K562 (cell line): ENCODE data around the gene CHAT. TPM values are rescaled to one million over a fixed set of nuclear protein-coding genes. Genes with fewer than 3 reads are reported as not detected.

Source experiments
- ATAC-seq: fragments of 200-7000 bp; cut with Tn5 transposase; 3 replicates; pipeline ENCODE4 v1.9.1; 2020; ENCODE audit warnings: moderate library complexity
- BruUV-seq: library from RNA; stranded (reverse); fragments of 400-500 nt; replicated peaks from 2 replicates; lab custom pipeline; 2021; lab: Mats Ljungman, UMichigan
- CTCF ChIA-PET: fragments of 300-600 bp; formaldehyde crosslinking; extraction: SDS; loops from one replicate; lab custom pipeline; 2021; ENCODE audit warnings: low intra/inter-chr PET ratio; lab: Yijun Ruan, JAX
- POLR2A ChIA-PET: fragments of 300-600, 350-650 bp; sonication (Branson Sonifier 250); formaldehyde crosslinking; extraction: SDS; loops from one replicate; lab custom pipeline; 2021; ENCODE audit warnings: antibody characterized with exemption, inconsistent platforms; lab: Yijun Ruan, JAX
- DNase-seq, 4 experiments: peaks; one replicate each; pipeline versions ENCODE4 v3.0.0 to v3.0.0-alpha.2; 2011 to 2018; ENCODE audit warnings: low spot score in 3 of 4, mixed read lengths in 3 of 4; ENCODE audit errors: extremely low read depth in 1 of 4
- FAIRE-seq: peaks from 2 replicates; lab custom pipeline; 2011; peaks lifted over from hg19 to GRCh38; lab: Jason Lieb, UNC
- H2AFZ ChIP-seq: 2 replicates; pipeline ENCODE4 v1.6.0; 2011; ENCODE audit warnings: low read depth, low read length, control low read depth, inconsistent platforms
- H3K27ac ChIP-seq: fragments of 200-600 bp; 3 replicates; pipeline ENCODE4 v1.8.0; 2011; ENCODE audit warnings: low read depth, mild to moderate bottlenecking, control low read depth, inconsistent platforms, low read length, moderate library complexity, mixed read lengths; ENCODE audit errors: extremely low read depth
- H3K27me3 ChIP-seq, 2 experiments: fragments of 300-600 bp in 1 of 2; 2 replicates in 1 of 2; 3 replicates in 1 of 2; pipeline versions ENCODE4 v1.6.0 to v1.8.0; 2011; ENCODE audit warnings: inconsistent platforms in 2 of 2, low read length in 2 of 2, mild to moderate bottlenecking in 1 of 2, mixed read lengths in 1 of 2, moderate library complexity in 1 of 2; ENCODE audit not compliant: control insufficient read depth in 2 of 2, insufficient read depth in 2 of 2
- H3K36me3 ChIP-seq: fragments of 300-600 bp; 3 replicates; pipeline ENCODE4 v1.8.0; 2011; ENCODE audit warnings: mild to moderate bottlenecking, low read length, inconsistent platforms; ENCODE audit not compliant: control insufficient read depth, insufficient read depth
- H3K4me1 ChIP-seq, 2 experiments: fragments of 200-600 bp in 1 of 2; replicated peaks in 1 of 2; 2 replicates in 1 of 2; 3 replicates in 1 of 2; pipeline versions ENCODE4 v1.5.1 to v1.8.0; 2011; ENCODE audit warnings: inconsistent platforms in 2 of 2, low read length in 2 of 2, mild to moderate bottlenecking in 1 of 2, mixed read lengths in 1 of 2, moderate library complexity in 1 of 2; ENCODE audit not compliant: control insufficient read depth in 2 of 2, insufficient read depth in 2 of 2
- H3K4me2 ChIP-seq: 2 replicates; pipeline ENCODE4 v1.6.1; 2011; ENCODE audit warnings: low read length, control low read depth, inconsistent platforms, mixed read lengths; ENCODE audit not compliant: insufficient read depth
- H3K4me3 ChIP-seq: fragments of 200-600 bp; sonication (generic), shearing (Covaris generic); 2 replicates; pipeline ENCODE4 v1.5.1; 2016; ENCODE audit warnings: control low read depth, inconsistent platforms
- H3K79me2 ChIP-seq: fragments of 200-600 bp; 3 replicates; pipeline ENCODE4 v1.8.0; 2011; ENCODE audit warnings: low read length, inconsistent platforms; ENCODE audit not compliant: control insufficient read depth, insufficient read depth
- H3K9ac ChIP-seq, 2 experiments: 2 replicates each; pipeline versions ENCODE4 v1.6.0 to v1.6.1; 2011; ENCODE audit warnings: low read depth in 2 of 2, low read length in 2 of 2, control low read depth in 1 of 2, inconsistent platforms in 1 of 2, mild to moderate bottlenecking in 1 of 2, mixed read lengths in 1 of 2; ENCODE audit not compliant: insufficient read depth in 1 of 2
- H3K9me1 ChIP-seq: one replicate; pipeline ENCODE4 v1.6.0; 2011; ENCODE audit warnings: inconsistent platforms, mild to moderate bottlenecking, low read length, moderate library complexity; ENCODE audit not compliant: control insufficient read depth, insufficient read depth
- H3K9me3 ChIP-seq: replicated peaks from 2 replicates; pipeline ENCODE4 v1.5.1; 2011; ENCODE audit warnings: low read depth, low read length, inconsistent platforms; ENCODE audit not compliant: control insufficient read depth, insufficient read depth
- H4K20me1 ChIP-seq: replicated peaks from 2 replicates; pipeline ENCODE4 v1.6.1; 2011; ENCODE audit warnings: low read length, inconsistent platforms, mixed read lengths; ENCODE audit not compliant: control insufficient read depth, insufficient read depth
- CTCF ChIP-seq, 3 experiments: IDR thresholded peaks in 2 of 3; conservative IDR thresholded peaks in 1 of 3; 2 replicates each; pipeline ENCODE4 v1.5.1; 2011 to 2012; ENCODE audit warnings: low read length in 3 of 3, mild to moderate bottlenecking in 3 of 3, control low read depth in 2 of 3, improper control_type of control experiment in 1 of 3, inconsistent platforms in 1 of 3, low read depth in 1 of 3, mixed read lengths in 1 of 3, moderate library complexity in 1 of 3; ENCODE audit not compliant: insufficient read depth in 2 of 3
- DACH1 ChIP-seq: fragments of 450-650 bp; IDR thresholded peaks from 2 replicates; pipeline ENCODE4 v1.6.1; 2018; ENCODE audit not compliant: partially characterized antibody
- FOXJ2 ChIP-seq: fragments of 200-800 bp; sonication (Bioruptor generic); IDR thresholded peaks from 2 replicates; pipeline ENCODE4 v1.6.1; 2016; ENCODE audit warnings: missing genetic modification characterization, missing compliant biosample characterization
- MAFF ChIP-seq: IDR thresholded peaks from 2 replicates; pipeline ENCODE4 v1.6.1; 2012; ENCODE audit warnings: low read length, improper control_type of control experiment
- MCM7 ChIP-seq, 2 experiments: fragments of 450-650 bp; IDR thresholded peaks; 2 replicates each; pipeline ENCODE4 v1.6.1; 2016 to 2018
- ZBTB17 ChIP-seq: fragments of 450-650 bp; formaldehyde crosslinking; IDR thresholded peaks from 2 replicates; pipeline ENCODE4 v1.4.0; 2020; ENCODE audit warnings: mild to moderate bottlenecking
- WGBS: fragments of 100-300 bp; shearing (Covaris generic); methylation state at CpG from one replicate; pipeline ENCODE4 v1.1.6; 2016; ENCODE audit warnings: low coverage, mixed read lengths; ENCODE audit not compliant: insufficient coverage; ENCODE audit errors: missing lambda C conversion rate; 5-methylcytosine and 5-hydroxymethylcytosine counted together
- in situ Hi-C: fragments of 300-500 bp; cut with MboI; formaldehyde crosslinking; loops from 4 replicates; pipeline ENCODE4 v1.15.0; 2018; ENCODE audit warnings: inconsistent platforms, mixed read lengths
- intact Hi-C: fragments of 100-400 bp; cut with micrococcal nuclease; formaldehyde crosslinking; loops from 2 replicates; pipeline ENCODE4 v1.14.2; 2022
- polyA plus RNA-seq, 8 experiments: library from polyadenylated mRNA; depleted of rRNA in 4 of 8; stranded (reverse) in 5 of 8; unstranded in 3 of 8; fragments of >200 nt; fragmentation: Nextera tagmentation in 2 of 8; fragmentation: Illumina TruSeq in 1 of 8; extraction: Ambion mirVana in 2 of 8; extraction: Trizol in 1 of 8; gene quantifications; 2 replicates each; pipeline versions ENCODE4 v1.2.1 to v1.2.3, GENCODE V29; 2011 to 2014; ENCODE audit warnings: inconsistent platforms in 1 of 8, missing spikeins in 1 of 8
- total RNA-seq, 7 experiments: library from RNA; depleted of rRNA in 6 of 7; stranded (reverse); fragments of >200 nt in 6 of 7; fragmentation: Illumina TruSeq in 2 of 7; extraction: Trizol in 2 of 7; gene quantifications; 2 replicates each; pipeline versions ENCODE4 v1.2.1 to v1.2.3, GENCODE V29; 2011 to 2021; ENCODE audit warnings: low replicate concordance in 1 of 7
- TF ChIP-seq, protein P1 (sequence below): fragments of 250-450 bp; sonication (Bioruptor Pico); IDR thresholded peaks from 2 replicates; pipeline ENCODE4 v1.4.0; 2020; ENCODE audit warnings: mild to moderate bottlenecking
- TF ChIP-seq, protein P2 (sequence below): sonication (generic); formaldehyde crosslinking; IDR thresholded peaks from 2 replicates; pipeline ENCODE4 v1.8.1; 2023; ENCODE audit warnings: mild to moderate bottlenecking, missing genetic modification reagents, moderate library complexity
- TF ChIP-seq, protein P3 (sequence below): fragments of 450-650 bp; IDR thresholded peaks from 2 replicates; pipeline ENCODE4 v1.6.1; 2016

Gene CHAT
- total and polyA plus RNA-seq, 9 of the 15 experiments (the other 6 are each of a cell fraction or from before 2014, with no cell fraction given) = not detected

GRCh38 chr10:49619613-49620012, 5.8 kb downstream of the CHAT start:
- Histone ChIP-seq H4K20me1 (peaks cover 6% of the 10 kb centered on the region; the same call in 1 of the 2 replicates), H3K4me3 (no peak overlapping the region), H3K9me3 (no peaks in the 10 kb centered on the region), H3K9ac (no peak overlapping the region), H2AFZ (no peak overlapping the region), H3K27me3 (peaks cover 13 to 46% of the 10 kb centered on the region in 2 experiments), H3K27ac (no peak overlapping the region), H3K79me2 (no peaks in the 10 kb centered on the region), H3K9me1 (no peaks in the 10 kb centered on the region), H3K4me2 (no peak overlapping the region), H3K4me1 (peaks cover 0 to 3% of the 10 kb centered on the region in 2 experiments; a peak in 1 of 5 replicates), H3K36me3 (no peaks in the 10 kb centered on the region)
- TF ChIP-seq MAFF (no peak), CTCF (IDR thresholded peaks at IDR 0.05 in 2 of 3, conservative IDR thresholded peaks at IDR 0.05 in 1 of 3; ENCODE audit: insufficient read depth in 2 of 3, low read depth in 1 of 3, low read length in 3 of 3) (peak; percentile 27 to 39 (median 36); a peak in 3 of 6 replicates)
- no TSS peak for BruUV-seq
- peak in 2 of 4 experiments; percentile 27 to 31 for DNase-seq
- ATAC-seq = peak; percentile 58
- ChIA-PET POLR2A (interaction anchor here (0.5 kb wide), 1 partner anchor 148 kb away, joined by 4 read pairs; no protein-coding TSS in a partner anchor), CTCF (no interaction called here)
- in situ Hi-C loops (no loop called here), intact Hi-C loops (no loop called here)
- no peak for FAIRE-seq
- 0% methylated on average over 10 of the region's 10 CpGs for WGBS

DNA sequence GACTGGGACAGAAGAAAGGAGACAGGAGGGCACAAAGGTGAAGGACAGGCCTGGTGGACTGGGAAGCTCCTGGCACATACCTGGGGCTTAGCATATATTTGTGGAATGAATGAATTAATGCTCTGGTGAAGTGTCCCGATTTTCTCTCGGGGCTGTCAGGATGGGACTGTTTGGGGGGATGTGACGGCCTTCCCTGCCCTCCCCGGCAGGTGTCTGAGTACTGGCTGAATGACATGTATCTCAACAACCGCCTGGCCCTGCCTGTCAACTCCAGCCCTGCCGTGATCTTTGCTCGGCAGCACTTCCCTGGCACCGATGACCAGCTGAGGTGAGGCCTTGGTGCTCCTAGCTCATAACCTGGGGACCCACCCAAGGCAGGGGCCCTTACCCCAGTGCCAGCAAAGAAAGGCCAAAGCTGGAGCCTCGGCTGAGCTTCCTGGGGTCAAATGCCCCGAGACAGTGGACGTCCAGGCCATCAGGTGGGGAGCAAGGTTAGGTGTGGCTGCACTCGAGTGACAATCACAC, 6.5 kb downstream of the CHAT start:
- CTCF ChIA-PET = no interaction called here
- TF ChIP-seq, protein P1, sequence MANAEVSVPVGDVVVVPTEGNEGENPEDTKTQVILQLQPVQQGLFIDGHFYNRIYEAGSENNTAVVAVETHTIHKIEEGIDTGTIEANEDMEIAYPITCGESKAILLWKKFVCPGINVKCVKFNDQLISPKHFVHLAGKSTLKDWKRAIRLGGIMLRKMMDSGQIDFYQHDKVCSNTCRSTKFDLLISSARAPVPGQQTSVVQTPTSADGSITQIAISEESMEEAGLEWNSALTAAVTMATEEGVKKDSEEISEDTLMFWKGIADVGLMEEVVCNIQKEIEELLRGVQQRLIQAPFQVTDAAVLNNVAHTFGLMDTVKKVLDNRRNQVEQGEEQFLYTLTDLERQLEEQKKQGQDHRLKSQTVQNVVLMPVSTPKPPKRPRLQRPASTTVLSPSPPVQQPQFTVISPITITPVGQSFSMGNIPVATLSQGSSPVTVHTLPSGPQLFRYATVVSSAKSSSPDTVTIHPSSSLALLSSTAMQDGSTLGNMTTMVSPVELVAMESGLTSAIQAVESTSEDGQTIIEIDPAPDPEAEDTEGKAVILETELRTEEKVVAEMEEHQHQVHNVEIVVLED (CRISPR knock-in tag) = no peak
- TF ChIP-seq, protein P2, sequence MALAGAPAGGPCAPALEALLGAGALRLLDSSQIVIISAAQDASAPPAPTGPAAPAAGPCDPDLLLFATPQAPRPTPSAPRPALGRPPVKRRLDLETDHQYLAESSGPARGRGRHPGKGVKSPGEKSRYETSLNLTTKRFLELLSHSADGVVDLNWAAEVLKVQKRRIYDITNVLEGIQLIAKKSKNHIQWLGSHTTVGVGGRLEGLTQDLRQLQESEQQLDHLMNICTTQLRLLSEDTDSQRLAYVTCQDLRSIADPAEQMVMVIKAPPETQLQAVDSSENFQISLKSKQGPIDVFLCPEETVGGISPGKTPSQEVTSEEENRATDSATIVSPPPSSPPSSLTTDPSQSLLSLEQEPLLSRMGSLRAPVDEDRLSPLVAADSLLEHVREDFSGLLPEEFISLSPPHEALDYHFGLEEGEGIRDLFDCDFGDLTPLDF (CRISPR knock-in tag) = no peak
- no peak for TF ChIP-seq ZBTB17 (CRISPR knock-in tag)
- TF ChIP-seq MCM7 (IDR thresholded peaks at IDR 0.05) = no peak
- TF ChIP-seq FOXJ2 = no peak
- TF ChIP-seq DACH1 = no peak
- TF ChIP-seq, protein P3, sequence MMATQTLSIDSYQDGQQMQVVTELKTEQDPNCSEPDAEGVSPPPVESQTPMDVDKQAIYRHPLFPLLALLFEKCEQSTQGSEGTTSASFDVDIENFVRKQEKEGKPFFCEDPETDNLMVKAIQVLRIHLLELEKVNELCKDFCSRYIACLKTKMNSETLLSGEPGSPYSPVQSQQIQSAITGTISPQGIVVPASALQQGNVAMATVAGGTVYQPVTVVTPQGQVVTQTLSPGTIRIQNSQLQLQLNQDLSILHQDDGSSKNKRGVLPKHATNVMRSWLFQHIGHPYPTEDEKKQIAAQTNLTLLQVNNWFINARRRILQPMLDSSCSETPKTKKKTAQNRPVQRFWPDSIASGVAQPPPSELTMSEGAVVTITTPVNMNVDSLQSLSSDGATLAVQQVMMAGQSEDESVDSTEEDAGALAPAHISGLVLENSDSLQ = no peak

More for the DNA sequence above, 6.5 kb downstream of the CHAT start:
- intact Hi-C loops = no loop called here
- H3K9me3 ChIP-seq = no peaks in the 10 kb centered on the region
- FAIRE-seq (no peak), DNase-seq (no peak), ATAC-seq (no peak)
- peaks cover 7 to 38% of the 10 kb centered on the region in 2 experiments for H3K27me3 ChIP-seq
- no TSS peak for BruUV-seq
- POLR2A ChIA-PET = interaction anchor here (0.6 to 0.7 kb wide), 2 partner anchors 8 to 10 kb away, joined by 3 read pairs; no protein-coding TSS in a partner anchor
- H3K36me3 ChIP-seq = no peaks in the 10 kb centered on the region
- H3K4me2 ChIP-seq = no peak overlapping the region
- no peaks in the 10 kb centered on the region for H3K9me1 ChIP-seq
- H3K4me3 ChIP-seq = no peak overlapping the region
- no peak overlapping the region for H3K27ac ChIP-seq
- H2AFZ ChIP-seq = no peak overlapping the region
- peaks cover 6% of the 10 kb centered on the region; the same call in 1 of the 2 replicates for H4K20me1 ChIP-seq
- H3K79me2 ChIP-seq = no peaks in the 10 kb centered on the region
- no peak overlapping the region for H3K9ac ChIP-seq
- WGBS = 2% methylated on average over 12 of the region's 12 CpGs
- in situ Hi-C loops = no loop called here
- peaks cover 0 to 3% of the 10 kb centered on the region in 2 experiments; a peak in 1 of 5 replicates for H3K4me1 ChIP-seq
